ENCODE data around the gene GRIN2B. TPM values are rescaled to one million over a fixed set of nuclear protein-coding genes. Genes with fewer than 3 reads are reported as not detected.

GRIN2B gene
- total and polyA plus RNA-seq, 2 experiments from 2014 or later = not detected

DNA sequence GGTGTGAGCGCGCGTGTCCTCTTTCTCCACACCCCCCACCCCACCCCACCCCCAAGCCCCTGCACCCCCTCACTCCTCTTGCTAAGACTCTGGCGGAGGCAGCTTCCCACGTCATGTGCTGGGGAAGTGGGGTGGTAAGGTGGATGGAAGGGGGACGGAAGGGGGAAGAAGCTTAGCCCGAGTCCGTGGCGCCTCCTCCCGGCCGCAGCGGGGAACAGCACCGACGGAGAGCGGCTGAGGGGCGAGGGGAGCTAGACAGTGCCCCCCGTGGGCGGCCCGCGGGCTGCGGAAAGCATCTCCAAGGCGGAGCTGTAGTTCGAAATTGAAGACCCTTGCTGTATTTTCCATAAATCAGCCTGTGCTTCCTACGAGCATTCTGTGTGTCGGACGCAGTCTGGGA, 588 bp upstream of the GRIN2B start:
- Histone ChIP-seq H3F3A (ENCODE audit: insufficient read depth) (no peaks in the 10 kb centered on the region), H4K20me1 (ENCODE audit: insufficient read depth) (no peaks in the 10 kb centered on the region), H3K9ac (no peak overlapping the region), H2AFZ (no peak overlapping the region), H3K27ac (no peak overlapping the region), H3K9me3 (ENCODE audit: low read depth) (no peaks in the 10 kb centered on the region), H3K4me1 (ENCODE audit: insufficient read depth) (no peaks in the 10 kb centered on the region), H3K27me3 (replicated peaks; ENCODE audit: insufficient read depth) (peaks cover 35% of the 10 kb centered on the region), H3K36me3 (ENCODE audit: low read depth) (no peaks in the 10 kb centered on the region), H3K4me3 (no peak overlapping the region), H3K79me2 (ENCODE audit: insufficient read depth) (no peaks in the 10 kb centered on the region), H3K9me2 (ENCODE audit: insufficient read depth) (no peaks in the 10 kb centered on the region), H3K4me2 (ENCODE audit: unreplicated experiment) (no peak overlapping the region)
- DNase-seq = peak; percentile 2
- TF ChIP-seq EZH2phosphoT487 (IDR thresholded peaks at IDR 0.05; ENCODE audit: insufficient read depth, low read depth) (no peak), EZH2 (IDR thresholded peaks at IDR 0.05; ENCODE audit: insufficient read depth, poor library complexity, severe bottlenecking) (no peak)
- 2 to 7% methylated on average over 10 to 23 of the region's 26 CpGs for WGBS, 2 experiments (ENCODE audit: low coverage in 1 of 2, low lambda C conversion rate in 2 of 2, missing lambda C conversion rate in 2 of 2)
- in situ Hi-C loops (cut with MboI) = no loop called here

DNA sequence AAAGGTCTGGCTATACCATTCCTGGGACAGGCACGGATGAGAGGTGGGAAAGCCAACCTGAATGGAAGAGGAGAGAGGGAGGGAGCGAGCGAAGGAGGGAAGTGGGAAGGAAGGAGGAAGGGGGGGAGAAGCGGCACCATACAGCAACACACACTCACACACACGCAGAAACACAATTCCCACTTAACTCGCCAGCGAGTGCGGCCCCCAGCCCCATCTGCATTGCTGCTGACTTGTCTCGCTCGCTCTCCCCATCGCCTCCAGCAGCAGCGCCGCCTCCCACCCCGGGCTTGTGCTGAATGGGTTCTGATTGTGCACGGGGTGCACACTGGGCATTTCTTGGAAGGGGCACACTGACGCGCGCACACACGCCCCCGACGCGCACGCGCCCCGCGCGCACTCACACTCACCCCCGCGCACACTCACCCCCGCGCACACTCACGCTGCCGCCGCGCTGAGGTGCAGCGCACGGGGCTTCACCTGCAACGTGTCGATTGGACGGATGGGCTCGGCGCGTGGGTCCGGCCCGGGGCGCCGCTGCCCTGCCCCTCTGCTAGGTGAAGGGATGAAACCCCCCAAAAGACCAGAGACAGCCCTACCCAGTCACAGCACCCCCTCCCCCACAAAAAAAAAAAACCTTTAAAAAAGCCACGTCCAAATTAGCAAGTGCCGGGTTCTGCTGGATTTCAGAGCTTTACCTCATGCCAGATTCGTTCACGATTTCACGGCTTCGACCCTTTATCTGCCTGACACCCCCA, 685 bp downstream of the GRIN2B start:
- Histone ChIP-seq H3K9me3 (ENCODE audit: low read depth) (no peaks in the 10 kb centered on the region), H3K4me1 (ENCODE audit: insufficient read depth) (no peaks in the 10 kb centered on the region), H3K9me2 (ENCODE audit: insufficient read depth) (no peaks in the 10 kb centered on the region), H3K36me3 (ENCODE audit: low read depth) (no peaks in the 10 kb centered on the region), H3K4me2 (ENCODE audit: unreplicated experiment) (no peak overlapping the region), H4K20me1 (ENCODE audit: insufficient read depth) (no peaks in the 10 kb centered on the region), H3K79me2 (ENCODE audit: insufficient read depth) (no peaks in the 10 kb centered on the region), H3K9ac (no peak overlapping the region), H3K4me3 (no peak overlapping the region), H2AFZ (no peak overlapping the region), H3K27me3 (replicated peaks; ENCODE audit: insufficient read depth) (peaks cover 35% of the 10 kb centered on the region), H3K27ac (no peak overlapping the region), H3F3A (ENCODE audit: insufficient read depth) (no peaks in the 10 kb centered on the region)
- in situ Hi-C loops (cut with MboI) = no loop called here
- no peak for DNase-seq
- 1 to 2% methylated on average over 28 to 49 of the region's 53 CpGs for WGBS, 2 experiments (ENCODE audit: low coverage in 1 of 2, low lambda C conversion rate in 2 of 2, missing lambda C conversion rate in 2 of 2)
- no peak for TF ChIP-seq EZH2phosphoT487 (IDR thresholded peaks at IDR 0.05; ENCODE audit: insufficient read depth, low read depth)
- no peak for TF ChIP-seq EZH2 (IDR thresholded peaks at IDR 0.05; ENCODE audit: insufficient read depth, poor library complexity, severe bottlenecking)

DNA sequence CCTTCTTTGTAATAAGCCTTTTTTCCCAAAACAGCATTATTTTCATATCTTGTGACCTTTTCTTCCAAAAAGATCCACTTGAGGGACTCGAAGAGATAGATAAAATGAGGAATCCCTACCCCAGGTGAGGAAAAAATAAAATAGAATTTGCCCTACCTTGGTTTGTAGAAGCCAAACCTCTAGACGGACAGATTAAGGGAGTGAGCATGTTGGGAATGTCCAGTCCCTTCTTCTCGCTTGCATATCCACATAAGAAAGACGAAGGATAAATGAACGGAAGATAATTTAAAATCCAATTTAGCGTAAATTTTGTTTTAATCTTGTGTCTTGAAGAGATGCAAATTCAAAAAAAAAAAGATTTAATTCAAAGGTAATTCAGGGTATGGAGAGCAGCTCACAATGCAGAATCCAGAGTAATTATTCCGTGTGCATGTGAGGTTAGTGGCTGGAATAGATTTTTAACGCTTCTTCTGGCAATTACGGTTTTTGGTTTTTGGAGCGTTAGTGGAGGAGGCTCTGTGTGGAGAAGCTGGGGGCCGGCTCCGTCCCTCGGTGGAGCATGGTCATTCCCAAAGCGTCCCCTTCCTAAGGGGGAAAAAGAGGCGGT, 1.5 kb downstream of the GRIN2B start:
- H2AFZ ChIP-seq = no peak overlapping the region
- H3K9ac ChIP-seq = no peak overlapping the region
- in situ Hi-C loops (cut with MboI) = no loop called here
- no peaks in the 10 kb centered on the region for H3K9me3 ChIP-seq (ENCODE audit: low read depth)
- peak; percentile 59 for TF ChIP-seq EZH2 (IDR thresholded peaks at IDR 0.05; ENCODE audit: insufficient read depth, poor library complexity, severe bottlenecking)
- TF ChIP-seq EZH2phosphoT487 (IDR thresholded peaks at IDR 0.05; ENCODE audit: insufficient read depth, low read depth) = no peak
- H3K27ac ChIP-seq = no peak overlapping the region
- H3K9me2 ChIP-seq (ENCODE audit: insufficient read depth) = no peaks in the 10 kb centered on the region
- no peaks in the 10 kb centered on the region for H4K20me1 ChIP-seq (ENCODE audit: insufficient read depth)
- no peaks in the 10 kb centered on the region for H3F3A ChIP-seq (ENCODE audit: insufficient read depth)
- H3K79me2 ChIP-seq (ENCODE audit: insufficient read depth) = no peaks in the 10 kb centered on the region
- no peak overlapping the region for H3K4me3 ChIP-seq
- no peaks in the 10 kb centered on the region for H3K36me3 ChIP-seq (ENCODE audit: low read depth)
- H3K27me3 ChIP-seq (replicated peaks; ENCODE audit: insufficient read depth) = peaks cover 35% of the 10 kb centered on the region
- no peak for DNase-seq
- no peak overlapping the region for H3K4me2 ChIP-seq (ENCODE audit: unreplicated experiment)
- 29 to 32% methylated on average over 15 of the region's 15 CpGs for WGBS, 2 experiments (ENCODE audit: low coverage in 1 of 2, low lambda C conversion rate in 2 of 2, missing lambda C conversion rate in 2 of 2)
- H3K4me1 ChIP-seq (ENCODE audit: insufficient read depth) = no peaks in the 10 kb centered on the region

DNA sequence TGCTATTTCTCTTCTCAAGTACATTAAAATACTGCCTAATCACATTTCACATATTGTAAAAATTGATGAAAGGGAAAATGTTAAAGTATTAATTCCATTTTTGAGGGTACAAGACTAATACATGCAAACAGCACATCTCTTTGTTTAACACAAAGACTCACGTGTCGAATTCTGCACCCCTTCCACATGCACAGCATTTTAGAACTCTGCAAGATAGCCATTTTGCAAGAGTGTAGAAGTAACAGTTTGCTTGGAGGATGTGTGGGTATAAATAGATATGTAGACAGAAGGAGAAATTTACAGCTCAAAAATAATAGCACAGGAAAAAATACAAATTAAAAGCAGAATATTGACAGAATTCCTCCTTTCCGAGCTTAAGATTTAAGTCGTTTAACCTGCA, 2.5 kb downstream of the GRIN2B start:
- Histone ChIP-seq H3K27ac (no peak overlapping the region), H3K9ac (no peak overlapping the region), H3K79me2 (ENCODE audit: insufficient read depth) (no peaks in the 10 kb centered on the region), H3F3A (ENCODE audit: insufficient read depth) (no peaks in the 10 kb centered on the region), H3K4me3 (no peak overlapping the region), H4K20me1 (ENCODE audit: insufficient read depth) (no peaks in the 10 kb centered on the region), H3K4me2 (ENCODE audit: unreplicated experiment) (no peak overlapping the region), H3K36me3 (ENCODE audit: low read depth) (no peaks in the 10 kb centered on the region), H3K9me2 (ENCODE audit: insufficient read depth) (no peaks in the 10 kb centered on the region), H2AFZ (no peak overlapping the region), H3K9me3 (ENCODE audit: low read depth) (no peaks in the 10 kb centered on the region), H3K4me1 (ENCODE audit: insufficient read depth) (no peaks in the 10 kb centered on the region), H3K27me3 (replicated peaks; ENCODE audit: insufficient read depth) (peaks cover 35% of the 10 kb centered on the region)
- TF ChIP-seq EZH2 (IDR thresholded peaks at IDR 0.05; ENCODE audit: insufficient read depth, poor library complexity, severe bottlenecking) (no peak), EZH2phosphoT487 (IDR thresholded peaks at IDR 0.05; ENCODE audit: insufficient read depth, low read depth) (no peak)
- 30 to 40% methylated on average over 4 of the region's 4 CpGs for whole genome bisulfite sequencing, 2 experiments (ENCODE audit: low coverage in 1 of 2, low lambda C conversion rate in 2 of 2, missing lambda C conversion rate in 2 of 2)
- in situ Hi-C loops (cut with MboI) = no loop called here
- DNase-seq = no peak
